IgD-negative memory B cell (primary cell): ENCODE data around the gene CHRD. TPM values are rescaled to one million over a fixed set of nuclear protein-coding genes. Genes with fewer than 3 reads are reported as not detected.
A peak's percentile ranks its signal among the peaks of the same experiment; 100 is the strongest.

ENCODE experiments used
- H3K27ac Mint-ChIP-seq, 3 donors: one replicate each; pipeline ENCODE4 v1.8.0; 2020 to 2022; ENCODE audit warnings: mild to moderate bottlenecking in 3 of 3, mixed read lengths in 3 of 3, moderate library complexity in 1 of 3
- H3K27me3 Mint-ChIP-seq: one replicate; pipeline ENCODE4 v1.8.0; 2021; ENCODE audit warnings: mixed read lengths
- H3K36me3 Mint-ChIP-seq: one replicate; pipeline ENCODE4 v1.8.0; 2020; ENCODE audit warnings: mild to moderate bottlenecking, mixed read lengths
- H3K4me1 Mint-ChIP-seq, 3 donors: one replicate each; pipeline ENCODE4 v1.8.0; 2020 to 2022; ENCODE audit warnings: mixed read lengths in 3 of 3, mild to moderate bottlenecking in 1 of 3
- H3K4me3 Mint-ChIP-seq, 4 donors: one replicate each; pipeline ENCODE4 v1.8.0; 2020 to 2022; ENCODE audit warnings: mild to moderate bottlenecking in 4 of 4, mixed read lengths in 4 of 4, moderate library complexity in 3 of 4
- H3K9me3 Mint-ChIP-seq, 3 donors: one replicate each; pipeline ENCODE4 v1.8.0; 2020 to 2021; ENCODE audit warnings: mixed read lengths in 3 of 3, mild to moderate bottlenecking in 1 of 3
- polyA plus RNA-seq: library from polyadenylated mRNA; unstranded; fragments of 300-500 nt; fragmentation: Illumina TruSeq; gene quantifications from one replicate; pipeline ENCODE4 v1.2.3, GENCODE V29; 2021

Gene CHRD
- polyA plus RNA-seq, 1 donor from 2014 or later, result not detected

DNA sequence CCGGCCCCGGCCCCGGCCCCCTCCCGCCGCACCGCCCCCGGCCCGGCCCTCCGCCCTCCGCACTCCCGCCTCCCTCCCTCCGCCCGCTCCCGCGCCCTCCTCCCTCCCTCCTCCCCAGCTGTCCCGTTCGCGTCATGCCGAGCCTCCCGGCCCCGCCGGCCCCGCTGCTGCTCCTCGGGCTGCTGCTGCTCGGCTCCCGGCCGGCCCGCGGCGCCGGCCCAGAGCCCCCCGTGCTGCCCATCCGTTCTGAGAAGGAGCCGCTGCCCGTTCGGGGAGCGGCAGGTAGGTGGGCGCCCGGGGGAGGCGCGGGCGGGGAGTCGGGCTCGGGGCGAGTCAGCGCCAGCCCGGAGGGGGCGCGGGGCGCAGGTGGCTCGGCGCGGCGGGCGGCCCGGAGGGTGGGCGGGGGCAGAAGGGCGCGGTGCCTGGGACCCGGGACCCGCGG lies 352 bp downstream of the CHRD start:
- Mint-ChIP-seq H3K27me3 (peaks cover 51% of the 10 kb centered on the region), H3K4me1 (peaks cover 0 to 8% (median 3%) of the 10 kb centered on the region in 3 donors), H3K4me3 (no peak overlapping the region), H3K9me3 (no peaks in the 10 kb centered on the region), H3K27ac (no peak overlapping the region), H3K36me3 (peaks cover 2% of the 10 kb centered on the region)

DNA sequence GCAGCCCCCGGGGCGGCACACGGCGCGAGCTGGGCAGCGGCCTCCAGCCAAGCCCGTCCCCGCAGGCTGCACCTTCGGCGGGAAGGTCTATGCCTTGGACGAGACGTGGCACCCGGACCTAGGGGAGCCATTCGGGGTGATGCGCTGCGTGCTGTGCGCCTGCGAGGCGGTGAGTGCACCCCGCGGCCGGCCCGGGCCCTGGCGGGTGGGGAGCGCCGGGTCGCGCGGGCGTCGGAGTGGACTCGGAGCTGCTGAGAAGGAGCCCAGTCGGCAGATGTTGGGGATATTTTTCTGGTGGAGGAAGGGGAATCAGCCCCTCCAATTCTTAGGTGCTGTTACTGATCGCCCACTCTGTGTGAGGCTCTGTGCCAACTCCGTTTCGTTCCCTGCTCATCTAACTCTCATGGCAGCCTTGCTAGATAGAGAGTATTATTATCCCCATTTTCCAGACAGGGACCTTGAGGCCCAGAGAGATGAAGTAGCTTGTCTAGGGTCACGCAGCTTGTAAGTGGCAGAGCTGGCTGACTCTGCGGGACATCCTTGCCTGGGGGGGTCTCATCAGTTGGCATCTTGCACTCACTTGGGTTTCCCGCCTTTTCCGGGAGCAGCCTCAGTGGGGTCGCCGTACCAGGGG lies 890 bp downstream of the CHRD start:
- H3K4me1 Mint-ChIP-seq, result peaks cover 0 to 8% (median 3%) of the 10 kb centered on the region in 3 donors
- H3K27ac Mint-ChIP-seq, result no peak overlapping the region
- H3K27me3 Mint-ChIP-seq, result peaks cover 49% of the 10 kb centered on the region
- H3K9me3 Mint-ChIP-seq, result no peaks in the 10 kb centered on the region
- H3K36me3 Mint-ChIP-seq, result peaks cover 2% of the 10 kb centered on the region
- H3K4me3 Mint-ChIP-seq, result peak overlapping the region; percentile 39 to 90 (median 74)

DNA sequence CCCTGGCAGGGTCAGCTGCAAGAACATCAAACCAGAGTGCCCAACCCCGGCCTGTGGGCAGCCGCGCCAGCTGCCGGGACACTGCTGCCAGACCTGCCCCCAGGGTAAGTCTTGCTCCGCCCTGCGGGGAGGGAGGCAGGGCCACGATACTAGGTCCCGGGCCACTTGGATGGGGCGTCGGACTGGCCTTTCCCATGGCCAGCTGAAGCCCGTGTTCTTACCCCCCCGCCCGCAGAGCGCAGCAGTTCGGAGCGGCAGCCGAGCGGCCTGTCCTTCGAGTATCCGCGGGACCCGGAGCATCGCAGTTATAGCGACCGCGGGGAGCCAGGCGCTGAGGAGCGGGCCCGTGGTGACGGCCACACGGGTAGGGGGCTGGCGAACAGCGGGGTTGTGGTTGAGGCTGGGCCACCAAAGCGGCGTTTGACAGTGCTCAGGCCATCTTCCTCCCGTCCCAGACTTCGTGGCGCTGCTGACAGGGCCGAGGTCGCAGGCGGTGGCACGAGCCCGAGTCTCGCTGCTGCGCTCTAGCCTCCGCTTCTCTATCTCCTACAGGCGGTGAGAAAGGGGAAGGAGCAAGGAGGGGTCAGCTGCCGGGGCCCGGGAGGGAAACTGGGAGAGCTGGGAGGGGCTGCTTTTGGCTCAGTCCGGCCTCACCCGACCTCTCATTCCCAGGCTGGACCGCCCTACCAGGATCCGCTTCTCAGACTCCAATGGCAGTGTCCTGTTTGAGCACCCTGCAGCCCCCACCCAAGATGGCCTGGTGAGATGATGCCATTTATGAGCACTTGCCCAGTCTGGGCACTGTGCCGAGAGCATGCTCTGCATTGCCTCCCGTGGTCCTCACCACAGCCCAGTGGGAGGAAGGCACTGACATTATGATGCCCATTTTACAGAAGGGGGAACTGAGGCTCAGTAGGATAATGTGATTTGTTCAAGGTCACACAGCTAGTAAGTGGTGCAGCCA lies 1.7 kb downstream of the CHRD start:
- H3K27ac Mint-ChIP-seq, result no peak overlapping the region
- peaks cover 50% of the 10 kb centered on the region for H3K27me3 Mint-ChIP-seq
- peak overlapping the region; percentile 39 to 85 (median 68) for H3K4me3 Mint-ChIP-seq
- H3K4me1 Mint-ChIP-seq, result peaks cover 0 to 8% (median 3%) of the 10 kb centered on the region in 3 donors
- H3K36me3 Mint-ChIP-seq, result peaks cover 2% of the 10 kb centered on the region
- no peaks in the 10 kb centered on the region for H3K9me3 Mint-ChIP-seq

DNA sequence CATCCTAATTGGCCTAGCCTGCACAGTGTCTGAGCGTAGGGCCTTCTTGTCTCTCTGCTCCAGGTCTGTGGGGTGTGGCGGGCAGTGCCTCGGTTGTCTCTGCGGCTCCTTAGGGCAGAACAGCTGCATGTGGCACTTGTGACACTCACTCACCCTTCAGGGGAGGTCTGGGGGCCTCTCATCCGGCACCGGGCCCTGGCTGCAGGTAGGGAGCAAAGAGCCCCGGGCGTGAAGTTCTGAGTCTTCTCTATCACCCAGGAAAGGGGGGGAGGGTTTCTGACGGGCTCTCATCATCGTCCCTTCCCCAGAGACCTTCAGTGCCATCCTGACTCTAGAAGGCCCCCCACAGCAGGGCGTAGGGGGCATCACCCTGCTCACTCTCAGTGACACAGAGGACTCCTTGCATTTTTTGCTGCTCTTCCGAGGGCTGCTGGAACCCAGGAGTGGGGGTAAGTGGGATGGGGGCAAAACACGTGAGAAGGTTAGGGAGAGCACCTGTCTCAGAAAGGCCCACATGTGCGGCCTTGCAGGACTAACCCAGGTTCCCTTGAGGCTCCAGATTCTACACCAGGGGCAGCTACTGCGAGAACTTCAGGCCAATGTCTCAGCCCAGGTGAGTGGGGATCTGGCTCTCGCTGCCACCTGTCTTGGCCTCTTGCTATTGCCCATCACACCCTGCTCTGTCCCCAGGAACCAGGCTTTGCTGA lies 2.6 kb downstream of the CHRD start:
- peaks cover 53% of the 10 kb centered on the region for H3K27me3 Mint-ChIP-seq
- H3K36me3 Mint-ChIP-seq, result peaks cover 4% of the 10 kb centered on the region
- no peaks in the 10 kb centered on the region for H3K9me3 Mint-ChIP-seq
- H3K4me1 Mint-ChIP-seq, result peaks cover 0 to 8% (median 3%) of the 10 kb centered on the region in 3 donors
- no peak overlapping the region for H3K27ac Mint-ChIP-seq
- H3K4me3 Mint-ChIP-seq, result peak overlapping the region in 1 of 4 donors; percentile 83

DNA sequence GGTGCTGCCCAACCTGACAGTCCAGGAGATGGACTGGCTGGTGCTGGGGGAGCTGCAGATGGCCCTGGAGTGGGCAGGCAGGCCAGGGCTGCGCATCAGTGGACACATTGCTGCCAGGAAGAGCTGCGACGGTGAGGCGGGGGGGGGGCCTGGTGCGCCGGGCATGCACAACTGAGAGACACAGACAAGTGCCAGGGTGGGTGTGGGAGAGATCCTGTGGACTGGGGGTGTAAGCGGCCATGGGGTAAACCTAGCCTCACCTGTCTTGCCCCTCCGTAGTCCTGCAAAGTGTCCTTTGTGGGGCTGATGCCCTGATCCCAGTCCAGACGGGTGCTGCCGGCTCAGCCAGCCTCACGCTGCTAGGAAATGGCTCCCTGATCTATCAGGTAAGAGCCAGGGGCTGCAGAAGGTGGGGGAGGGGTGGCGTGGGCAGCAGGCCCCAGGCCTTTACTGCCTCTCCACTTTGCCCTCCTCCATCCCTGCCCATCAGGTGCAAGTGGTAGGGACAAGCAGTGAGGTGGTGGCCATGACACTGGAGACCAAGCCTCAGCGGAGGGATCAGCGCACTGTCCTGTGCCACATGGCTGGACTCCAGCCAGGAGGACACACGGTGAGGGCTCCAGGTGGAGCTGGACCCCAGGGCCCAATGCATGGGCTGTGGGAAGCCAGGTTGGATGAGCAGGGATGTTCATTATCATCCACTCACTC lies 3.3 kb downstream of the CHRD start:
- no peaks in the 10 kb centered on the region for H3K9me3 Mint-ChIP-seq
- H3K36me3 Mint-ChIP-seq, result peaks cover 2% of the 10 kb centered on the region
- no peak overlapping the region for H3K27ac Mint-ChIP-seq
- H3K27me3 Mint-ChIP-seq, result peaks cover 47% of the 10 kb centered on the region
- H3K4me3 Mint-ChIP-seq, result no peak overlapping the region
- peaks cover 0 to 8% (median 3%) of the 10 kb centered on the region in 3 donors for H3K4me1 Mint-ChIP-seq

DNA sequence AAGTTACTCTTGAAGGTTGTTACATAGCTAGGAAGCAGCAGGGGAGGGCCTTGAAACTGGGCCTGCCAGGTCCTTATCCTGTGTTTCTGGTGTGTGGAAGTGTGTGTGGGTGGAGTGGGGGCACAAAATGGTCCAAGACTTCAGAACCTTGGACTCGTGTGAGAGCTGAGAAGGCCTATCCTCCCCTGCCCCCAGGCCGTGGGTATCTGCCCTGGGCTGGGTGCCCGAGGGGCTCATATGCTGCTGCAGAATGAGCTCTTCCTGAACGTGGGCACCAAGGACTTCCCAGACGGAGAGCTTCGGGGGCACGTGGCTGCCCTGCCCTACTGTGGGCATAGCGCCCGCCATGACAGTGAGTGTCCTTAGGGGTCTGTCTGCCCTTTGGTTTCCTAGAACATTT lies 4.5 kb downstream of the CHRD start:
- no peak overlapping the region for H3K4me3 Mint-ChIP-seq
- peaks cover 0 to 5% (median 3%) of the 10 kb centered on the region in 3 donors for H3K4me1 Mint-ChIP-seq
- peaks cover 2% of the 10 kb centered on the region for H3K36me3 Mint-ChIP-seq
- no peak overlapping the region for H3K27ac Mint-ChIP-seq
- peaks cover 38% of the 10 kb centered on the region for H3K27me3 Mint-ChIP-seq
- no peaks in the 10 kb centered on the region for H3K9me3 Mint-ChIP-seq

DNA sequence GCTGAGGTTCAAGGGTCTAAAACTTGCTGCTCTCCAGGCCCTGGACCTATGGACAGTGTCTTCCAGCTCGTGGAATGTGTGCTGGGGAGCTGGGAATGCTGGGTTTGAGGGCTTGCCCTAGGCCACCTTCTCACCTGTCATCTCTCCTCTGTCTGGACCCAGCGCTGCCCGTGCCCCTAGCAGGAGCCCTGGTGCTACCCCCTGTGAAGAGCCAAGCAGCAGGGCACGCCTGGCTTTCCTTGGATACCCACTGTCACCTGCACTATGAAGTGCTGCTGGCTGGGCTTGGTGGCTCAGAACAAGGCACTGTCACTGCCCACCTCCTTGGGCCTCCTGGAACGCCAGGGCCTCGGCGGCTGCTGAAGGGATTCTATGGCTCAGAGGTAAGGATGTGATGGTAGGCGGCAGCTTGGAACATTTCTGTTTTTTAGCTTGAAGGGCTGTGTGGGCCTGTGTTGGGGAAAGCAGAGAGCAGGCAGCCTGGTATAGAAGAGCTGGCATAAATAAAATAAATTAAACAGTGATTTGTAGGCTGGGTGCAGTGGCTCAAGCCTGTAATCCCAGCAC lies 5.1 kb downstream of the CHRD start:
- peaks cover 3% of the 10 kb centered on the region for H3K36me3 Mint-ChIP-seq
- H3K4me3 Mint-ChIP-seq, result no peak overlapping the region
- H3K27me3 Mint-ChIP-seq, result peaks cover 43% of the 10 kb centered on the region
- no peak overlapping the region for H3K27ac Mint-ChIP-seq
- H3K9me3 Mint-ChIP-seq, result no peaks in the 10 kb centered on the region
- peaks cover 0 to 5% (median 3%) of the 10 kb centered on the region in 3 donors for H3K4me1 Mint-ChIP-seq

DNA sequence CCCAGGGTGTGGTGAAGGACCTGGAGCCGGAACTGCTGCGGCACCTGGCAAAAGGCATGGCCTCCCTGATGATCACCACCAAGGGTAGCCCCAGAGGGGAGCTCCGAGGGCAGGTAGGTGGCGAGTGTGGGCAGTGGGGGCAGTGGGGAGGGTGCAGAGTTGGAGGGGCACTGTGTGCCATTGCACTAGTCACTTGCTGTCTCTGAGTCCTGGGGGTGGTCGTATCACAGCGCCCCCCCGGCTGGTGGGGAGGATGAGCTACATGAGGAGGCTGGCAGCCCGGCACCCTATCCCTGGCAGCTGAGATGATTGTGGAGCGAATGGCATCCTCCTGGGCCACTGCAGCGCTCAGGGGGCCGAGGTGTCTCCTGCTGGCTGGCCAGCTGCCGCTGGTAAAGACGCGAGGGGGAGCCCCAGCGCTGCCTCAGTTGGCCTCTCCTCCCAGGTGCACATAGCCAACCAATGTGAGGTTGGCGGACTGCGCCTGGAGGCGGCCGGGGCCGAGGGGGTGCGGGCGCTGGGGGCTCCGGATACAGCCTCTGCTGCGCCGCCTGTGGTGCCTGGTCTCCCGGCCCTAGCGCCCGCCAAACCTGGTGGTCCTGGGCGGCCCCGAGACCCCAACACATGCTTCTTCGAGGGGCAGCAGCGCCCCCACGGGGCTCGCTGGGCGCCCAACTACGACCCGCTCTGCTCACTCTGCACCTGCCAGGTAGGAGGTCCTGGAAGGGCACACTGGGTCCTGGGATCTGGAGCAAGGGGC lies 6.4 kb downstream of the CHRD start:
- no peaks in the 10 kb centered on the region for H3K9me3 Mint-ChIP-seq
- peaks cover 3% of the 10 kb centered on the region for H3K36me3 Mint-ChIP-seq
- H3K27me3 Mint-ChIP-seq, result peaks cover 45% of the 10 kb centered on the region

DNA sequence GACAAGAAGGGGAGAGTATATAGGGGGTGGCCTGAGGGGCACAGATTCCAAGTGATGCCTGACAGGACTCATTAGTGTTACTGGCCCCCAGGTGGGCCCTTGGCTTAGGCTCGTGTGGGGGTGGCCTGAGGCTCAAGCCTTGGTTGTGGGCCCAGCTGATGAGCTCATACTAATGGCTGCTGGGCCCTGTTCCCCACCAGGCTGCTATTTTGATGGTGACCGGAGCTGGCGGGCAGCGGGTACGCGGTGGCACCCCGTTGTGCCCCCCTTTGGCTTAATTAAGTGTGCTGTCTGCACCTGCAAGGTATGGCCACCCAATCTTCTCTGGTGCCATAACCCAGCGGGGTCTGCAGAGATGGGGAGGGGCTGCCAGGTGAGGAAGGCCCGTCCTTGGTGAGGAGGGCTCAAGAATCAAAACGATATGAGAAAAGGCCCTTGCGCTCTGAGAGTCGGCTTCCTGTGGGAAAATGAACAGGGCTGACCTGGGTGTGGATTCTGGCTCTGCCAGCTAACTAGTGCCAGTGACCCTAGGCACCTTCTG lies 7.4 kb downstream of the CHRD start:
- Mint-ChIP-seq H3K4me3 (no peak overlapping the region), H3K27me3 (peaks cover 42% of the 10 kb centered on the region), H3K9me3 (no peaks in the 10 kb centered on the region), H3K4me1 (no peaks in the 10 kb centered on the region), H3K36me3 (peaks cover 3% of the 10 kb centered on the region), H3K27ac (no peak overlapping the region)

More for the DNA sequence above, 6.4 kb downstream of the CHRD start:
- Mint-ChIP-seq H3K4me1 (peaks cover 0 to 2% (median 0%) of the 10 kb centered on the region in 3 donors), H3K27ac (no peak overlapping the region), H3K4me3 (peak overlapping the region in 1 of 4 donors; percentile 52)

DNA sequence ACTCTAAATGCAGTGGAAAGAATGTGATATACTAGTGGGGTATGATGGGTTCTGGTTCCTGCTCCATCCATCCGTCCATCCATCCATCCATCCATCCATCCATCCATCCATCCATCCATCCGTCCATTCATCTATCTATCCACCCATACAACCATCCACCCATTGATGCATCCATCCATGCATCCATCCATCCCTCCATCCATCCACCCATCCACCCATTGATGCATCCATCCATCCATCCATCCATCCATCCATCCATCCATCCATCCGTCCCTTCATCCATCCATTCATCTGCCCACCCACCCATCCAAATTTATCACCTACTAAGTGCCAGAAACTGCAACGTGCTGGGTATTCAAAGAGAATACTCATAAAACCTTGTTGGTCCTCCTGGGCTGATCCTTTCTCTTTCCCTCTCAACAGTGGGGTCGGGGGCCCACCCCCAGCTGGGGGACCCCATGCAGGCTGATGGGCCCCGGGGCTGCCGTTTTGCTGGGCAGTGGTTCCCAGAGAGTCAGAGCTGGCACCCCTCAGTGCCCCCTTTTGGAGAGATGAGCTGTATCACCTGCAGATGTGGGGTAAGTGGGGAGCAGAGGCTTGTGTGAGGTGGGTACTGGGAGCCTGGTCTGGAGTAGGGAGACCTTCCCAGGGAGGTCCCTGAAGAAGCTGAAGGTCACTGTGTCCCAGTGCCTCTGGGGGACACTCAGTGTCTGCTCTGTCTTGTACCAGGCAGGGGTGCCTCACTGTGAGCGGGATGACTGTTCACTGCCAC lies 8.5 kb downstream of the CHRD start:
- H3K4me3 Mint-ChIP-seq, result no peak overlapping the region
- no peaks in the 10 kb centered on the region for H3K9me3 Mint-ChIP-seq
- H3K4me1 Mint-ChIP-seq, result no peaks in the 10 kb centered on the region
- no peak overlapping the region for H3K27ac Mint-ChIP-seq
- peaks cover 32% of the 10 kb centered on the region for H3K27me3 Mint-ChIP-seq
- H3K36me3 Mint-ChIP-seq, result peaks cover 3% of the 10 kb centered on the region

DNA sequence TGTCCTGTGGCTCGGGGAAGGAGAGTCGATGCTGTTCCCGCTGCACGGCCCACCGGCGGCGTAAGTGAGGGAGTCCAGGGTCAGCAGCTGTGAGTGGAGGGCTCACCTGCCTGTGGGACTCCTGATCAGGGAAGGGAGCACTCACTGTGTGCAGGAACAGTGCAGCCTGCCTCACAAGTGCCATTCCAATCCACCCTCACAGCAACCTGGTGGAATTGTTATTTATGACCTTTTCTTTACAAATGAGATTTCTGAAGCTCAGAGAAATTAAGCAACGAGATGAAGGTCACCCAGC lies 9.0 kb downstream of the CHRD start:
- no peak overlapping the region for H3K4me3 Mint-ChIP-seq
- no peaks in the 10 kb centered on the region for H3K9me3 Mint-ChIP-seq
- peaks cover 32% of the 10 kb centered on the region for H3K27me3 Mint-ChIP-seq
- peaks cover 3% of the 10 kb centered on the region for H3K36me3 Mint-ChIP-seq
- H3K4me1 Mint-ChIP-seq, result no peaks in the 10 kb centered on the region
- H3K27ac Mint-ChIP-seq, result no peak overlapping the region

DNA sequence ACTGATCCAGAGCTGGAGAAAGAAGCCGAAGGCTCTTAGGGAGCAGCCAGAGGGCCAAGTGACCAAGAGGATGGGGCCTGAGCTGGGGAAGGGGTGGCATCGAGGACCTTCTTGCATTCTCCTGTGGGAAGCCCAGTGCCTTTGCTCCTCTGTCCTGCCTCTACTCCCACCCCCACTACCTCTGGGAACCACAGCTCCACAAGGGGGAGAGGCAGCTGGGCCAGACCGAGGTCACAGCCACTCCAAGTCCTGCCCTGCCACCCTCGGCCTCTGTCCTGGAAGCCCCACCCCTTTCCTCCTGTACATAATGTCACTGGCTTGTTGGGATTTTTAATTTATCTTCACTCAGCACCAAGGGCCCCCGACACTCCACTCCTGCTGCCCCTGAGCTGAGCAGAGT lies 9.5 kb downstream of the CHRD start:
- Mint-ChIP-seq H3K4me3 (no peak overlapping the region), H3K36me3 (peaks cover 3% of the 10 kb centered on the region), H3K9me3 (no peaks in the 10 kb centered on the region), H3K27ac (no peak overlapping the region), H3K4me1 (no peaks in the 10 kb centered on the region), H3K27me3 (peaks cover 30% of the 10 kb centered on the region)

DNA sequence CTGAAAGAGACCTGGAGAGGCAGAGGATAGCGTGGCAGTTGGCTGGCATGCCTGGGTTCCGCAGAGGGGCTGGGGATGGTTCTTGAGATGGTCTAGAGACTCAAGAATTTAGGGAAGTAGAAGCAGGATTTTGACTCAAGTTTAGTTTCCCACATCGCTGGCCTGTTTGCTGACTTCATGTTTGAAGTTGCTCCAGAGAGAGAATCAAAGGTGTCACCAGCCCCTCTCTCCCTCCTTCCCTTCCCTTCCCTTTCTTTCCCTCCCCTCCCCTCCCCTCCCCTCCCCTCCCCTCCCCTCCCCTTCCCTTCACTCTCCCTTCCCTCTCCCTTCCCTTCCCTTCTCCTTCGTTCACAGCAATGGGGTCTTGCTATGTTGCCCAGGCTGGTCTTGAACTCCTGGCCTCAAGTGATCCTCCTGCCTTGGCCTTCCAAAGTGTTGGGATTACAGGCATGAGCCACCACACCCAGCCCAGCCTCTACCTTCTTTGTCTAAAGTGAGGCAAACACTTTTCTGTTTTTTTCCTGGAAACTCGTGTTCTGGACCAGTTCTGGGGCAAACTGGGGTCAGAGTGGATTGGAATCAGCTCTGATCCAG lies 10.2 kb downstream of the CHRD start:
- Mint-ChIP-seq H3K4me3 (no peak overlapping the region), H3K9me3 (no peaks in the 10 kb centered on the region), H3K36me3 (peaks cover 3% of the 10 kb centered on the region), H3K27me3 (peaks cover 25% of the 10 kb centered on the region), H3K27ac (no peak overlapping the region), H3K4me1 (no peaks in the 10 kb centered on the region)
